Liver (tissue), 9 donors: ENCODE measurements around the gene MFRP. TPM values are rescaled to one million over a fixed set of nuclear protein-coding genes. Genes with fewer than 3 reads are reported as not detected.

Source experiments
- DNase-seq: peaks from one replicate; pipeline ENCODE4 v3.0.0-alpha.2; 2017; ENCODE audit warnings: low spot score
- H3K27ac ChIP-seq, 2 donors: one replicate each; pipeline ENCODE4 v1.7.0; 2013; ENCODE audit warnings: inconsistent platforms in 2 of 2, low read length in 2 of 2, control low read depth in 1 of 2, low read depth in 1 of 2, mild to moderate bottlenecking in 1 of 2
- H3K27me3 ChIP-seq, 4 donors: one replicate each; pipeline versions ENCODE4 v1.6.1 to v1.7.0; 2013; ENCODE audit warnings: low read length in 3 of 4, inconsistent platforms in 1 of 4, mild to moderate bottlenecking in 1 of 4, moderate library complexity in 1 of 4; ENCODE audit not compliant: control insufficient read depth in 4 of 4, insufficient read depth in 4 of 4
- H3K36me3 ChIP-seq, 4 donors: one replicate each; pipeline versions ENCODE4 v1.6.1 to v1.7.0; 2013; ENCODE audit warnings: low read length in 3 of 4, mild to moderate bottlenecking in 3 of 4, low read depth in 1 of 4, moderate library complexity in 1 of 4; ENCODE audit not compliant: control insufficient read depth in 4 of 4, insufficient read depth in 3 of 4
- H3K4me1 ChIP-seq, 4 donors: one replicate each; pipeline versions ENCODE4 v1.6.1 to v1.7.0; 2013; ENCODE audit warnings: low read length in 3 of 4, mild to moderate bottlenecking in 3 of 4, moderate library complexity in 1 of 4; ENCODE audit not compliant: control insufficient read depth in 4 of 4, insufficient read depth in 4 of 4
- H3K4me3 ChIP-seq, 3 donors: one replicate each; pipeline versions ENCODE4 v1.6.1 to v1.7.0; 2013; ENCODE audit warnings: low read length in 3 of 3, control low read depth in 1 of 3, low read depth in 1 of 3, mild to moderate bottlenecking in 1 of 3
- H3K9ac ChIP-seq, 2 donors: one replicate each; pipeline ENCODE4 v1.7.0; 2013; ENCODE audit warnings: low read length in 2 of 2, mild to moderate bottlenecking in 2 of 2, moderate library complexity in 2 of 2, control low read depth in 1 of 2, low read depth in 1 of 2
- H3K9me3 ChIP-seq, 4 donors: one replicate each; pipeline versions ENCODE4 v1.6.1 to v1.7.0; 2013; ENCODE audit warnings: low read length in 3 of 4; ENCODE audit not compliant: control insufficient read depth in 4 of 4
- EGR1 ChIP-seq, 2 donors: IDR thresholded peaks; 2 replicates each; pipeline ENCODE4 v1.6.1; 2016 to 2018; ENCODE audit warnings: antibody characterized with exemption in 2 of 2, low read depth in 2 of 2
- FOXA1 ChIP-seq: IDR thresholded peaks from 2 replicates; pipeline ENCODE4 v1.6.1; 2016; ENCODE audit warnings: antibody characterized with exemption
- FOXA2 ChIP-seq: IDR thresholded peaks from 2 replicates; pipeline ENCODE4 v1.6.1; 2016; ENCODE audit warnings: antibody characterized with exemption
- GABPA ChIP-seq, 2 donors: IDR thresholded peaks in 1 of 2; conservative IDR thresholded peaks in 1 of 2; 2 replicates each; pipeline ENCODE4 v1.6.1; 2016; ENCODE audit warnings: antibody characterized with exemption in 2 of 2, mild to moderate bottlenecking in 1 of 2, moderate library complexity in 1 of 2
- HNF4A ChIP-seq, 2 donors: conservative IDR thresholded peaks; 2 replicates each; pipeline ENCODE4 v1.6.1; 2016; ENCODE audit warnings: antibody characterized with exemption in 2 of 2, mild to moderate bottlenecking in 2 of 2
- HNF4G ChIP-seq: IDR thresholded peaks from 2 replicates; pipeline ENCODE4 v1.6.1; 2016; ENCODE audit warnings: antibody characterized with exemption
- JUND ChIP-seq, 2 donors: IDR thresholded peaks; 2 replicates each; pipeline ENCODE4 v1.6.1; 2016; ENCODE audit warnings: antibody characterized with exemption in 2 of 2
- NR2F2 ChIP-seq: IDR thresholded peaks from 2 replicates; pipeline ENCODE4 v1.6.1; 2016; ENCODE audit warnings: antibody characterized with exemption
- RAD21 ChIP-seq, 2 donors: IDR thresholded peaks; 2 replicates each; pipeline ENCODE4 v1.6.1; 2016; ENCODE audit warnings: antibody characterized with exemption in 2 of 2, mild to moderate bottlenecking in 2 of 2
- RXRA ChIP-seq, 2 donors: IDR thresholded peaks; 2 replicates each; pipeline ENCODE4 v1.6.1; 2017 to 2018; ENCODE audit warnings: antibody characterized with exemption in 2 of 2, mild to moderate bottlenecking in 1 of 2
- SP1 ChIP-seq: IDR thresholded peaks from 2 replicates; pipeline ENCODE4 v1.6.1; 2018; ENCODE audit warnings: antibody characterized with exemption, mild to moderate bottlenecking
- TAF1 ChIP-seq: conservative IDR thresholded peaks from 2 replicates; pipeline ENCODE4 v1.6.1; 2016; ENCODE audit warnings: antibody characterized with exemption, mild to moderate bottlenecking
- YY1 ChIP-seq: IDR thresholded peaks from 2 replicates; pipeline ENCODE4 v1.6.1; 2016; ENCODE audit warnings: antibody characterized with exemption, mild to moderate bottlenecking
- WGBS: extraction: QIAGEN DNeasy Blood & Tissue Kit; methylation state at CpG from one replicate; pipeline ENCODE4 v1.1.7; 2013; 5-methylcytosine and 5-hydroxymethylcytosine counted together
- polyA plus RNA-seq, 2 donors: library from polyadenylated mRNA; stranded (reverse) in 1 of 2; unstranded in 1 of 2; fragments of 200-250 nt in 1 of 2; fragments of >200 nt in 1 of 2; fragmentation: Nextera tagmentation in 1 of 2; extraction: Ambion mirVana in 1 of 2; gene quantifications; one replicate each; pipeline versions ENCODE4 v1.2.1 to v1.2.3, GENCODE V29; 2013 to 2015
- total RNA-seq, 2 donors: library from RNA; depleted of rRNA; stranded (reverse); fragments of >200 nt; gene quantifications; one replicate each; pipeline ENCODE4 v1.2.3, GENCODE V29; 2014
- TF ChIP-seq, protein P1 (sequence below): fragments of 150-350 bp; IDR thresholded peaks from 2 replicates; pipeline ENCODE4 v1.5.1; 2017; ENCODE audit warnings: improper control_type of control experiment, low read depth, low read length; ENCODE audit not compliant: missing input control
- TF ChIP-seq, protein P2 (sequence below): IDR thresholded peaks from 2 replicates; pipeline ENCODE4 v1.6.1; 2016; ENCODE audit warnings: antibody characterized with exemption
- TF ChIP-seq, protein P3 (sequence below): IDR thresholded peaks from 2 replicates; pipeline ENCODE4 v1.6.1; 2016; ENCODE audit warnings: antibody characterized with exemption
- donor health status: healthy.
- donor health status: healthy.
- donor health status: healthy.
- donor health status: healthy.
- donor health status: healthy.

MFRP gene
- total and polyA plus RNA-seq, 4 donors, result not detected

- no peak overlapping the region for H3K4me3 ChIP-seq
- 89% methylated on average over 7 of the region's 7 CpGs for WGBS
- no peaks in the 10 kb centered on the region for H3K36me3 ChIP-seq
- DNase-seq, result no peak
- no peak overlapping the region for H3K9ac ChIP-seq
- H3K27ac ChIP-seq, result no peak overlapping the region
- H3K9me3 ChIP-seq, result no peaks in the 10 kb centered on the region
- H3K4me1 ChIP-seq, result peaks cover 5 to 16% (median 9%) of the 10 kb centered on the region in 4 donors
- TF ChIP-seq, protein P1, sequence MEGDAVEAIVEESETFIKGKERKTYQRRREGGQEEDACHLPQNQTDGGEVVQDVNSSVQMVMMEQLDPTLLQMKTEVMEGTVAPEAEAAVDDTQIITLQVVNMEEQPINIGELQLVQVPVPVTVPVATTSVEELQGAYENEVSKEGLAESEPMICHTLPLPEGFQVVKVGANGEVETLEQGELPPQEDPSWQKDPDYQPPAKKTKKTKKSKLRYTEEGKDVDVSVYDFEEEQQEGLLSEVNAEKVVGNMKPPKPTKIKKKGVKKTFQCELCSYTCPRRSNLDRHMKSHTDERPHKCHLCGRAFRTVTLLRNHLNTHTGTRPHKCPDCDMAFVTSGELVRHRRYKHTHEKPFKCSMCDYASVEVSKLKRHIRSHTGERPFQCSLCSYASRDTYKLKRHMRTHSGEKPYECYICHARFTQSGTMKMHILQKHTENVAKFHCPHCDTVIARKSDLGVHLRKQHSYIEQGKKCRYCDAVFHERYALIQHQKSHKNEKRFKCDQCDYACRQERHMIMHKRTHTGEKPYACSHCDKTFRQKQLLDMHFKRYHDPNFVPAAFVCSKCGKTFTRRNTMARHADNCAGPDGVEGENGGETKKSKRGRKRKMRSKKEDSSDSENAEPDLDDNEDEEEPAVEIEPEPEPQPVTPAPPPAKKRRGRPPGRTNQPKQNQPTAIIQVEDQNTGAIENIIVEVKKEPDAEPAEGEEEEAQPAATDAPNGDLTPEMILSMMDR, result no peak
- TF ChIP-seq SP1 (no peak), FOXA2 (no peak), HNF4G (no peak), TAF1 (no peak), FOXA1 (no peak), YY1 (no peak), EGR1 (IDR thresholded peaks at IDR 0.05; ENCODE audit: low read depth in 2 of 2) (no peak), RAD21 (IDR thresholded peaks at IDR 0.05) (no peak)
- TF ChIP-seq, protein P2, sequence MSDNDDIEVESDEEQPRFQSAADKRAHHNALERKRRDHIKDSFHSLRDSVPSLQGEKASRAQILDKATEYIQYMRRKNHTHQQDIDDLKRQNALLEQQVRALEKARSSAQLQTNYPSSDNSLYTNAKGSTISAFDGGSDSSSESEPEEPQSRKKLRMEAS, result no peak
- peaks cover 0 to 2% (median 0%) of the 10 kb centered on the region in 4 donors for H3K27me3 ChIP-seq
These were observed 2.8 kb downstream of the MFRP start for GRCh38 chr11:119343726-119344125.

- peaks cover 7 to 20% (median 11%) of the 10 kb centered on the region in 4 donors for H3K4me1 ChIP-seq
- H3K27me3 ChIP-seq, result peaks cover 0 to 2% (median 0%) of the 10 kb centered on the region in 4 donors
- no peak overlapping the region for H3K9ac ChIP-seq
- 87% methylated on average over 10 of the region's 10 CpGs for WGBS
- TF ChIP-seq SP1 (no peak), NR2F2 (no peak), YY1 (no peak), RAD21 (IDR thresholded peaks at IDR 0.05) (no peak), RXRA (IDR thresholded peaks at IDR 0.05) (no peak), HNF4G (no peak), HNF4A (conservative IDR thresholded peaks at IDR 0.05) (no peak), FOXA1 (no peak), EGR1 (IDR thresholded peaks at IDR 0.05; ENCODE audit: low read depth in 2 of 2) (no peak), JUND (IDR thresholded peaks at IDR 0.05) (no peak), GABPA (IDR thresholded peaks at IDR 0.05 in 1 of 2, conservative IDR thresholded peaks at IDR 0.05 in 1 of 2) (no peak)
- TF ChIP-seq, protein P2, result no peak
- TF ChIP-seq, protein P1, result no peak
- TF ChIP-seq, protein P3, sequence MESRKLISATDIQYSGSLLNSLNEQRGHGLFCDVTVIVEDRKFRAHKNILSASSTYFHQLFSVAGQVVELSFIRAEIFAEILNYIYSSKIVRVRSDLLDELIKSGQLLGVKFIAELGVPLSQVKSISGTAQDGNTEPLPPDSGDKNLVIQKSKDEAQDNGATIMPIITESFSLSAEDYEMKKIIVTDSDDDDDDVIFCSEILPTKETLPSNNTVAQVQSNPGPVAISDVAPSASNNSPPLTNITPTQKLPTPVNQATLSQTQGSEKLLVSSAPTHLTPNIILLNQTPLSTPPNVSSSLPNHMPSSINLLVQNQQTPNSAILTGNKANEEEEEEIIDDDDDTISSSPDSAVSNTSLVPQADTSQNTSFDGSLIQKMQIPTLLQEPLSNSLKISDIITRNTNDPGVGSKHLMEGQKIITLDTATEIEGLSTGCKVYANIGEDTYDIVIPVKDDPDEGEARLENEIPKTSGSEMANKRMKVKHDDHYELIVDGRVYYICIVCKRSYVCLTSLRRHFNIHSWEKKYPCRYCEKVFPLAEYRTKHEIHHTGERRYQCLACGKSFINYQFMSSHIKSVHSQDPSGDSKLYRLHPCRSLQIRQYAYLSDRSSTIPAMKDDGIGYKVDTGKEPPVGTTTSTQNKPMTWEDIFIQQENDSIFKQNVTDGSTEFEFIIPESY, result no peak
- DNase-seq, result no peak
- H3K36me3 ChIP-seq, result no peaks in the 10 kb centered on the region
- no peak overlapping the region for H3K4me3 ChIP-seq
- no peaks in the 10 kb centered on the region for H3K9me3 ChIP-seq
- H3K27ac ChIP-seq, result no peak overlapping the region
These were observed 4.0 kb downstream of the MFRP start for GRCh38 chr11:119342362-119343130.
